ENCODE data around the gene HDAC4. TPM values are rescaled to one million over a fixed set of nuclear protein-coding genes. Genes with fewer than 3 reads are reported as not detected.

HDAC4 gene
- total and polyA plus RNA-seq, 9 donors: 7.0 to 74.0 (median 46.3) TPM

DNA sequence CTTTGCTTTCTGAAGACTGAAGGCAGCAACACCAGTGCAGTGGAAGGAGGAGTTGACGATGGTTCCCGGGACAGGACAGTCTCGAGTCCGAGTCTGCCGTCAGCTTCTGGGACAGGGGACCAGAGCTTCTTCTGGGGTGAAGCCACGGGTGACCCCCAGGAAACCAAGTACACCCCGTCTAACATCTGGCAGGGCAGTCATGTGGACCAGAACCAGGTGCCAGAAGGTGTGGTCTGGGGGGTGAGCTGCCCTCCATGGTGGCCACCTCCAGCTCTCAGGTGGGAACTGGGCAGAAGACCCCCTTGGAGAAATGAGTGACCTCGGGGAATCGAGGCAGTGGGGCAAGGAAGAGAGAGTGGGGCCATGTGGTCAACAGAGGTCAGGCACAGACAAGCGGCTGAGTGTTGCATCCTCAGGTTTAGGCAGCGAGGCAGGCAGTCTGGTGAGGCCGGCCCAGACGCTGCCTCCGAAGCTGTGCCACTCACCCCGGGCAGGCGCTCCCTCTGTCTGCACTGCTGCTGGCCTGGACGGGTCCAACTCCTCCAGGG lies 204.3 kb downstream of the HDAC4 start:
- DNase-seq: peak in 4 of 5 donors; percentile 15 to 32 (median 24)
- Histone ChIP-seq H3K4me3 (no peak overlapping the region), H3K9me3 (no peaks in the 10 kb centered on the region), H3K4me1 (ENCODE audit: insufficient read depth) (peaks cover 9% of the 10 kb centered on the region), H3K36me3 (no peaks in the 10 kb centered on the region), H3K27ac (no peak overlapping the region), H3K27me3 (no peaks in the 10 kb centered on the region)
- intact Hi-C loops (cut with DNase I): loop anchor here in 1 of 4 donors (5.0 to 10.0 kb wide), 2 partner anchors 206 to 698 kb away; partner anchors contain the start of gene HDAC4
- whole genome bisulfite sequencing, 3 donors: 91 to 93% (median 92%) methylated on average over 17 of the region's 17 CpGs
- TF ChIP-seq EP300 (IDR thresholded peaks at IDR 0.05) (no peak), POLR2A (IDR thresholded peaks at IDR 0.05) (no peak)
- TF ChIP-seq, protein P1, sequence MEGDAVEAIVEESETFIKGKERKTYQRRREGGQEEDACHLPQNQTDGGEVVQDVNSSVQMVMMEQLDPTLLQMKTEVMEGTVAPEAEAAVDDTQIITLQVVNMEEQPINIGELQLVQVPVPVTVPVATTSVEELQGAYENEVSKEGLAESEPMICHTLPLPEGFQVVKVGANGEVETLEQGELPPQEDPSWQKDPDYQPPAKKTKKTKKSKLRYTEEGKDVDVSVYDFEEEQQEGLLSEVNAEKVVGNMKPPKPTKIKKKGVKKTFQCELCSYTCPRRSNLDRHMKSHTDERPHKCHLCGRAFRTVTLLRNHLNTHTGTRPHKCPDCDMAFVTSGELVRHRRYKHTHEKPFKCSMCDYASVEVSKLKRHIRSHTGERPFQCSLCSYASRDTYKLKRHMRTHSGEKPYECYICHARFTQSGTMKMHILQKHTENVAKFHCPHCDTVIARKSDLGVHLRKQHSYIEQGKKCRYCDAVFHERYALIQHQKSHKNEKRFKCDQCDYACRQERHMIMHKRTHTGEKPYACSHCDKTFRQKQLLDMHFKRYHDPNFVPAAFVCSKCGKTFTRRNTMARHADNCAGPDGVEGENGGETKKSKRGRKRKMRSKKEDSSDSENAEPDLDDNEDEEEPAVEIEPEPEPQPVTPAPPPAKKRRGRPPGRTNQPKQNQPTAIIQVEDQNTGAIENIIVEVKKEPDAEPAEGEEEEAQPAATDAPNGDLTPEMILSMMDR (IDR thresholded peaks at IDR 0.05): no peak

DNA sequence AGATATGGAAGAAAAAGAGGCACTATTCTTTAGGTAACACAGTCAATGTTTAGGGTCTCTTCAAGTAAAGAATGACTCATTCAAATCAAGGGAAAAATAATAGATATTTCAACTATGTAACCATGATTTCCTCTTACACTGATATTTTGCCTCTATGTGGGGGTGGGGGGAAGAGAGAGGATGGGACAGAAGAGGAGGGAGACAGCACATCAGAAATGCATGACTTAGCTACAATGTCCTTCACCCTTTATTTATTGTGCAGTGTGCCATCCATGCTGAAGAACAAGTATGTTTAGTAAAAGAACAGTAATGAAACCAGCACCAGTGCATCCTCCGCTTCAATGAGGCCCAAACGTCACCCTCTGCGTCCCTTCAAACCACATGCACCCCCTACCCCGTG lies 204.8 kb downstream of the HDAC4 start:
- no peaks in the 10 kb centered on the region for H3K9me3 ChIP-seq
- TF ChIP-seq POLR2A (IDR thresholded peaks at IDR 0.05): no peak
- TF ChIP-seq, protein P1 (IDR thresholded peaks at IDR 0.05): no peak
- no peak for TF ChIP-seq EP300 (IDR thresholded peaks at IDR 0.05)
- no peaks in the 10 kb centered on the region for H3K27me3 ChIP-seq
- DNase-seq: no peak
- H3K4me1 ChIP-seq (ENCODE audit: insufficient read depth): peaks cover 7% of the 10 kb centered on the region
- intact Hi-C loops (cut with DNase I): loop anchor here in 1 of 4 donors (5.0 to 10.0 kb wide), 2 partner anchors 206 to 699 kb away; partner anchors contain the start of gene HDAC4
- WGBS, 3 donors: 86 to 89% (median 87%) methylated on average over 4 of the region's 4 CpGs
- H3K4me3 ChIP-seq: no peak overlapping the region
- H3K36me3 ChIP-seq: no peaks in the 10 kb centered on the region
- H3K27ac ChIP-seq: no peak overlapping the region

DNA sequence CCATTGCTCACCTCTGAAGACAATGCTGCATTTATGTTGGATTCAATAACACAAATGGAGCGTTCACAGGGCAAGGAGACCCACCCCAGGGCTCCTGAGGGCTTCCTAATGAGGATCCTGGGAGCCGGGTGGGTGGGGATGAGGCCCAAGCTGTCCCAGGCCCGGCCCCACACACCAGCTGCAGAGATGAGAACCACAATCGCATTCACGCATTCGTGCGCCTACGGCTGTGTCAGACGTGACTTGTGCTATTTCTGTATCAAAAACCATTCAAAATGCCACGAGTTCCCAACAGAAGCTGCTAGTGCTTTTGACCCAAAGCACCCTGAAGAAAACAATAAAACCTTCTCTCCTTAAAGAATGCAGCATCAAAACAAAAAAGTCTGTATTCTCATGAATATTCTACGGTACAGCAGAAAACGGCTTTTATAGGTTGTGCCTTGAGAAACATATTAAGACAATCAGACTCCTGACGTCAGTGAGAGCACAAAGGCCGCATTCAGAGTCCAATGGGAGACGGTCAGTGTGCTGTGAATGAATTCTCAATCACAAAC lies 205.4 kb downstream of the HDAC4 start:
- TF ChIP-seq EP300 (IDR thresholded peaks at IDR 0.05) (no peak), POLR2A (IDR thresholded peaks at IDR 0.05) (no peak)
- TF ChIP-seq, protein P1 (IDR thresholded peaks at IDR 0.05): no peak
- DNase-seq: peak in 1 of 5 donors; percentile 7
- intact Hi-C loops (cut with DNase I): loop anchor here in 1 of 4 donors (5.0 to 10.0 kb wide), 2 partner anchors 207 to 699 kb away; partner anchors contain the start of gene HDAC4
- H3K36me3 ChIP-seq: no peaks in the 10 kb centered on the region
- H3K27ac ChIP-seq: no peak overlapping the region
- H3K27me3 ChIP-seq: no peaks in the 10 kb centered on the region
- H3K4me3 ChIP-seq: no peak overlapping the region
- 88 to 90% (median 89%) methylated on average over 15 of the region's 15 CpGs for WGBS, 3 donors
- H3K4me1 ChIP-seq (ENCODE audit: insufficient read depth): peaks cover 7% of the 10 kb centered on the region
- H3K9me3 ChIP-seq: no peaks in the 10 kb centered on the region

DNA sequence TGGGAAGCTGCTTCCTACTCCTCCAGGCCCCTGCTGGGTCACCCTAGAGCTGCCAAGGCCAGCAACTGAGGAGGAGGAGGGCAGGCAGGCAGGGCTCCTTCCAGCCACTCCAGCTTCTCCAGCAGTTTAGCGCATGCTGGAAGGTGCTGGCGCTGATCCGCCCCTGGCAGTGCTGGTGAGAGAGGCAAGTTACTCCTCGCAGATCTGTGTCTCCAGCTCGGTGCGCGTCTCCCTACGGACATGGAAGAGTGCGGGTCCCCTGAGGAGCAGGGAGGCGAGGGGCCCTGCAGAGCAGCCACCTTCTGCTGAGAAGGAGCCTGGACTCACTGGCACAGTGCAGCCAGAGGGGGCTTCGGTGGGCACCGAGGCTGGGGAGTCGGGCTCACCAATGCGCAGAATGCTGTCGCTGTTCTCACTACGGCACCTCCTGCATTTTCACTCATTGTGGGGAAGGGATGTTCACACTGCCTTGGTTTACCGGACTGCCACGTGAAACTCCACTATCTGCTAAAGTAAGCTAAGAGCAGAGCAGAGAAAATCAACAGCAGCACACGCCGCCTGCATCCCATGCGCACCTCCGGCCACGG lies 206.0 kb downstream of the HDAC4 start:
- intact Hi-C loops (cut with DNase I): loop anchor here in 1 of 4 donors (5.0 to 10.0 kb wide), 2 partner anchors 207 to 700 kb away; partner anchors contain the start of gene HDAC4

More for the DNA sequence above, 206.0 kb downstream of the HDAC4 start:
- Histone ChIP-seq H3K36me3 (no peaks in the 10 kb centered on the region), H3K4me3 (no peak overlapping the region), H3K9me3 (no peaks in the 10 kb centered on the region), H3K27ac (no peak overlapping the region), H3K27me3 (no peaks in the 10 kb centered on the region), H3K4me1 (ENCODE audit: insufficient read depth) (peaks cover 3% of the 10 kb centered on the region)
- 82 to 86% (median 82%) methylated on average over 21 to 23 of the region's 23 CpGs for WGBS, 3 donors
- TF ChIP-seq POLR2A (IDR thresholded peaks at IDR 0.05) (no peak), EP300 (IDR thresholded peaks at IDR 0.05) (no peak)
- TF ChIP-seq, protein P1 (IDR thresholded peaks at IDR 0.05): no peak
- DNase-seq: peak in 4 of 5 donors; percentile 22 to 50 (median 35)
